ENCODE results near the gene FAM174C. TPM values are rescaled to one million over a fixed set of nuclear protein-coding genes. Genes with fewer than 3 reads are reported as not detected.

FAM174C gene
- total RNA-seq, 1 experiment from 2014 or later: 90.5 TPM

GRCh38 chr19:1261798-1262622 is 13.3 kb upstream of the FAM174C start:
- DNase-seq (ENCODE audit: low spot score): peak; percentile 84

GRCh38 chr19:1262623-1263123 is 12.7 kb upstream of the FAM174C start:
- no peak for DNase-seq (ENCODE audit: low spot score)

- no peak for DNase-seq (ENCODE audit: low spot score)
These were observed 12.1 kb upstream of the FAM174C start for GRCh38 chr19:1263188-1263587.

DNA sequence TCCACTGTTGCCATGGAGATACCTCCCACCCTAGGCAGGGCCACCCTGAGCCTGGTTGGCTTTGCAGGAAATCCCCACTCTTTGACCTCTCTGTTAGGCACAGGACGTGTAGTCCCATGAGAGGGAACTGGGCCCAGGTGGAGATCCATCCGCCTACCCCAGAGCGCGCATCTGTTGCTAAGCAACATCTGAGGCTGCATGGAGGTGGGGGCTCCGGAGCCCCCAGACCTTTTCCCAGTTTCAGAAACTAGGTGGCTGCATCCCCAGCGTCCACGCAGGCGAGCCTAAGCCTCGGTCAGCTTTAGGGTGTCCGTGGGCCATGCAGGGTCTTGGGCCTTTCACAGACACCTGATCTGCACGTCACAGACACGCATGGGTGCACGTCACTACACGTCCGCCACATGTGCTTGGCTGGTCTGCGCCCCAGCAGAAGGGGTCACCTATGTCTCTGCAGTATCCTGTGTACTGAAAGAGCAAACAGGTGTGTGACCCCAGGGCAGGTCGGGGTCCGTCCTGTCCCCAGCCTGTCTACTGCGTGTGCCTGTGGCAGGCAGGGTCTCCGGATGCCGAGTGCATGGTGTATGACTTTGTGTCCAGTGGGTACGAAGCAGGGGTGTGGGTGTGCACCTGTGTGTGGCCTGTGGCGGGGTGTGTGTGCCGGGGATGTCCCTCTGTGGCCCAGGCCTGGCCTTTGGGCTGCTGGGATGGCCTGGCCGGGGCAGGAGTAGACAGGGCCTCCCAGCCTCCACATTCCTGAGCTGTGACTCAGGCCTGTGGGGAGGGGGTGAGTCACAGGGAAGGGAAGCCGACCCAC is 10.3 kb upstream of the FAM174C start:
- DNase-seq (ENCODE audit: low spot score): peak; percentile 96

DNA sequence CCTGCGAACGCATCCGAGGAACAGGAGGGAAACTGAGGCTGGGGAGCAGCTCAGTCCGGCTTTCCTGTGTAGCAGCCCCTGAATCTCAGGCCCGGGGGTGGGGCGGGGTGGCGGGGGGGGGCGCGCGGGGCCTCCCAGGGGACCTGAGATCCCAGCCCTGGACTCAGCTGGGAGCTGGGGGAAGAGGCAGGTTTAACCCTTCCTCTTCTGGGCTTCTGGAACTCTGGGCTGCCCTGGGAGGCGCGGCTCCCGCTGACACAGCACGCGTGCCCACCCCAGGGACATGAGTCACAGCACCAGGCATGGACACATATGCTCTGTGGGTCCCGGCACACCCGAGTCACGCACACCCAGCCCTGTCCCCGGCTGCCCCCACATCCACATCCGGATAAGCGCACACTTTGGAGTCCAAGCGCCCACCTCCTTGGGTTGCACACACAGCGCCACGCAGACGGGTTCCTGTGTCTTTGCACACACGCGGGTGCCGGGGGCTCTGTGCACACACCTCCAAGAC is 9.7 kb upstream of the FAM174C start:
- DNase-seq (ENCODE audit: low spot score): peak; percentile 85

GRCh38 chr19:1266129-1266915 is 9.0 kb upstream of the FAM174C start:
- peak; percentile 87 for DNase-seq (ENCODE audit: low spot score)

DNA sequence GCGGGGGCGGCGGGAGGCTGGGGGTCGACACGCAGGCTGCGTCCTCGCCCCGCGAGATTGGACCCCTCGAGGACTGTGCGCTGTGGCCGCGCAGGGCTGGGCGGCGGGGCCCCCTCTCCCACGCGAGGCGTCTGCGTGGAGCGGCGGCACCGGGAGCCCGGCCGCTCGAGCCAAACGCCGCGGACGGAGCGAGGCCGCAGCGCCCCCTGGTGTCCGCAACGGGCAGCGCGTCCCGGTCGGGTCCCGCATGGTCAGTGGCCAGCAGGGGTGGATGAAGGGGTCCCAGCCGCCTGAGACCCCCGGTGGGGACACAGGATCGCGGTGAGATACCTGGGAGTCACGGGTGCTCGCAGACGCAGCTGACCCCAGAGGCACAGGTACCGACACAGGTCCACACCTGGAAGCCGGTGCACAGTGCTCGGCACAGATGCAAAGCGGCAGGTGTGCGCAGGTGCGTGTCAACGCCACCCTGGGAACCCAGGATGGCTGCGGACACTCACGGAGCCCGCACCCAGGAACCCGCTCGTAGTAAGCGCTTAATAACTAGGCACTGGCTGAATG is 8.3 kb upstream of the FAM174C start:
- no peak for DNase-seq (ENCODE audit: low spot score)

GRCh38 chr19:1267477-1268225 is 7.7 kb upstream of the FAM174C start:
- DNase-seq (ENCODE audit: low spot score): no peak

- DNase-seq (ENCODE audit: low spot score): no peak
These were observed 6.9 kb upstream of the FAM174C start for GRCh38 chr19:1268226-1269064.

DNA sequence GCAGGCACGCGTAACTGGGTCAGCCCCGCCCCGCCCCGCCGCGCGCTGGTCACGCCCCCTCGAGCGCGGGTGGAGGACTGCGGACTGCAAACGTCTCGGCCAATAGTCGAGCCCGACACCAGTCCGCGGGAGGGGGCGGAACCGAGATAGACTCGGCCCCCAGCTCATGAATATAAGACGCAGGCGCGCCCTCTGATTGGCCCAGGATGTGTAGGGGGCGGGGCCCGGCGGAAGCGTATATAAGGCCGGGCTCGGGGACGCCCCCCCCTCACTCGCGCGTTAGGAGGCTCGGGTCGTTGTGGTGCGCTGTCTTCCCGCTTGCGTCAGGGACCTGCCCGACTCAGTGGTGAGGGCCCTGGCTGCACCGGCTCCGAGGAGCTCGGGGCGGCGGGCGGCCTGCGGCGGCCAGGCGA is 6.3 kb upstream of the FAM174C start, which contains the start of gene CIRBP:
Gene CIRBP, plus strand, starts transcription at position 268 of the 413 bp plus-strand sequence. CDS start 1,602 bp downstream, outside the sequence.
- peak; percentile 98 for DNase-seq (ENCODE audit: low spot score)

GRCh38 chr19:1269478-1270212 is 5.7 kb upstream of the FAM174C start:
- DNase-seq (ENCODE audit: low spot score): peak; percentile 75

- DNase-seq (ENCODE audit: low spot score): peak; percentile 42
These were observed 5.0 kb upstream of the FAM174C start for GRCh38 chr19:1270213-1270853.

- DNase-seq (ENCODE audit: low spot score): no peak
These were observed 4.3 kb upstream of the FAM174C start for GRCh38 chr19:1270854-1271527.

DNA sequence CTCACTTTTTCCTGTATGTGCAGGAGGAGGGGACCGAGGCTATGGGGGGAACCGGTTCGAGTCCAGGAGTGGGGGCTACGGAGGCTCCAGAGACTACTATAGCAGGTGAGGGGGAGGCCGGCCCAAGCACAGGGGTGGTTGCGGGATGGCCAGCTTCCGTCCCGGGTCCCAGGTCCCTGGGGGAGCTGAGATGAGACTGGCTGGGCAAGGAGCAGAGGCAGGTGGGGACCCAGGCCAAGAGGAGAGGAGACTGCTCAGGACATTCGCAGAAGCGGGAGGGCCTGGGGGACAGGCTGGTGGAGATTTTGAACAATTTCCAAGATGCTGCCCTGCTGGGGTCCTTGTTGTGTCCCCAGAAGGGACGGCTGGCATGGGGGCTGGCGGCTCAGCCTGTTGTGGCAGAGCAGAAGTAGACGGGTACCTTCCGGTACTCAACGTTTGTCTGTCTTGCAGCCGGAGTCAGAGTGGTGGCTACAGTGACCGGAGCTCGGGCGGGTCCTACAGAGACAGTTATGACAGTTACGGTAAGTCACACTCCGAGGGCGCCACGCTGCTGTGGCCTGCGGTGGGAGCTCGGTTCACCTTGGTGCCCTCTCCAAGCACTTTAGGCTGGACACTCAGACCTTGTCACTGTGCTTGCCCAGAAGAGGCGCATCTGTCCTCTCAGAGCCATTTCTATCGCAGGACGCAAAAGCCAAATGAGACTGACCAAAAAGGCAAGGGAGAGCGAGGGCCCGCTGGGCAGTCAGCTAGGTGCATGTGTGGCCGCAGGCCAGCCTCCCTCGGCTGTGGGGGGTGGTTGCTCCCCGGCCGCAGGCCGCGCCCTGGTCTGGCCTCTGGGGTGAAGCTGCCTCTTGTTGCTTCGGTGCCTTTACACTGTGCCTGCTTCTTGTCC is 3.6 kb upstream of the FAM174C start:
- DNase-seq (ENCODE audit: low spot score): no peak

DNA sequence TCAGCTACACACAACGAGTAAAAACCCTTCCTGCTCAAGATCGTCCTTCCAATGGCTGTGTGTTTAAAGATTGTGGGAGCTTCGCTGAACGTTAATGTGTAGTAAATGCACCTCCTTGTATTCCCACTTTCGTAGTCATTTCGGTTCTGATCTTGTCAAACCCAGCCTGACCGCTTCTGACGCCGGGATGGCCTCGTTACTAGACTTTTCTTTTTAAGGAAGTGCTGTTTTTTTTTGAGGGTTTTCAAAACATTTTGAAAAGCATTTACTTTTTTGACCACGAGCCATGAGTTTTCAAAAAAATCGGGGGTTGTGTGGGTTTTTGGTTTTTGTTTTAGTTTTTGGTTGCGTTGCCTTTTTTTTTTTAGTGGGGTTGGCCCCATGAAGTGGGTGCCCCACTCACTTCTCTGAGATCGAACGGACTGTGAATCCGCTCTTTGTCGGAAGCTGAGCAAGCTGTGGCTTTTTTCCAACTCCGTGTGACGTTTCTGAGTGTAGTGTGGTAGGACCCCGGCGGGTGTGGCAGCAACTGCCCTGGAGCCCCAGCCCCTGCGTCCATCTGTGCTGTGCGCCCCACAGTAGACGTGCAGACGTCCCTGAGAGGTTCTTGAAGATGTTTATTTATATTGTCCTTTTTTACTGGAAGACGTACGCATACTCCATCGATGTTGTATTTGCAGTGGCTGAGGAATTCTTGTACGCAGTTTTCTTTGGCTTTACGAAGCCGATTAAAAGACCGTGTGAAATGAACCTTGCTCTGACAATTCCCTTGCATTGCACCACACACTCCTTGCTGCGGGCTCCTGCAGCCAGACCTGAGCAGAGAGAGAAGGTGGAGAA is 2.7 kb upstream of the FAM174C start:
- DNase-seq (ENCODE audit: low spot score): no peak
